NCI-H146 treated with DMSO at 0.1 percent for 48 hours (cell line): ENCODE results near the gene TRPV2.
"Not testable (repeated sequence)": the region's sequence is repeated elsewhere in the genome, so short reads cannot be mapped to it uniquely, and the experiment has no call there.

Experiments
- DNase-seq: peaks from one replicate; lab custom pipeline; 2025; ENCODE audit not compliant: unreplicated experiment; lab: John Stamatoyannopoulos, UW

Gene TRPV2

GRCh38 chr17:16435925-16436886, 20.8 kb downstream of the TRPV2 start:
- DNase-seq: no peak

GRCh38 chr17:16437083-16437482, 21.7 kb downstream of the TRPV2 start:
- DNase-seq: no peak

- no peak for DNase-seq
Measured at GRCh38 chr17:16438173-16438556, 22.8 kb downstream of the TRPV2 start.

- DNase-seq: peak; percentile 98
Measured at GRCh38 chr17:16438557-16439302, 23.4 kb downstream of the TRPV2 start.

GRCh38 chr17:16439303-16439791, 24.0 kb downstream of the TRPV2 start:
- DNase-seq: no peak

- DNase-seq: no peak
Measured at GRCh38 chr17:16439811-16440351, 24.5 kb downstream of the TRPV2 start.

GRCh38 chr17:16440354-16440753, 25.0 kb downstream of the TRPV2 start:
- not testable (repeated sequence) for DNase-seq

DNA sequence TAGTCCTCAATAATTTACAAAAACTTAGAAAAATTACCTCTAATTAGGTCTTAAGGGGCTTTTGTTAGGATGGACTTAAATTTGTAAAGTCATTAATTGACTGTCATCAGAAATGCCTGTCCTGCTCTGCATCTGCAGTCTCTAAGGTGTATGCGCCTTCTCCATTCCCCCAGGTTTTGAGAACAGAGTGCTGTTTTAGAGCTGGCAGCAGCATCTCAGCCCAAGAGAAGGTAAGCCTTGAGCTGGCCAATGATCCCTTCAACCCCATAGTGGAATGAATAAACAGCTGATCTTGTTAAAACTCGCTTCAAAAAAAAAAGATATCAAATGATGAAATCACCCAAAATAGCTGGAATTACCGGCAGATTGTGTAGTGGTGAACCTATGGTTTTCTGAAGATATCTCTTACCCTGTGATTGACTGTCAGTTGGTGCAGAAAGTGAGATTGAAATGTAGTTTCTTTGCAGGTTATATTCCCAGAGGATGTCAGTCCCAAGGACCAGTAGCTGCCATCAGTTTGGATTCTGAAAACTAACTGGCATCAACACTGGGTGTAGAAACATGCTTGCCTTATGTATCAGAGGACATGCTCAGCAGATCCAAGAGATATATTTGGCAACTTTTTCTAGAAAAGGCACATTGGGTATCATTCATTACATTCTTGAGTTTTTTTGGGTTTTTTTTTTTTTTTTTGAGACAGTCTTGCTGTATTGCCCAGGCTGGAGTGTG, 25.7 kb downstream of the TRPV2 start:
- no peak for DNase-seq

DNA sequence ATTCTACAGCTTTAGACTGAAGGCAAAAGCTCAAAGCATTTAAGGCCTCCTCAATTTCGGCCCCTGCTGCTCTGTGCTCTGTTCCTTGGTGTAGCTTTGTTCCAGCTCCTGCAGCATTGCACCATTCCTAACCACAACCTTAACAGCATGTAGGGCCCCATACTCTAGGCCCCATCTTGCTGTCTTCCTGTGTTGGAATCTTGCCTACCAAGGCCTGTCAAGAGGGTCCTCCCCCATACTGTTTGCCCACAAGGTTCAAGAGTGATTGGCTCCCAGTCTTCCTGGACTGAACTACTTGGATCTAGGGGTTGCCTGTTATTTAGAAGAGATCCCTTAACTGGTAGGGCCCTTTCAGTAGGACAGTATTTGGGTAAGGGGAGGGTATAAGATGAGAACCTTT, 26.8 kb downstream of the TRPV2 start:
- no peak for DNase-seq

DNA sequence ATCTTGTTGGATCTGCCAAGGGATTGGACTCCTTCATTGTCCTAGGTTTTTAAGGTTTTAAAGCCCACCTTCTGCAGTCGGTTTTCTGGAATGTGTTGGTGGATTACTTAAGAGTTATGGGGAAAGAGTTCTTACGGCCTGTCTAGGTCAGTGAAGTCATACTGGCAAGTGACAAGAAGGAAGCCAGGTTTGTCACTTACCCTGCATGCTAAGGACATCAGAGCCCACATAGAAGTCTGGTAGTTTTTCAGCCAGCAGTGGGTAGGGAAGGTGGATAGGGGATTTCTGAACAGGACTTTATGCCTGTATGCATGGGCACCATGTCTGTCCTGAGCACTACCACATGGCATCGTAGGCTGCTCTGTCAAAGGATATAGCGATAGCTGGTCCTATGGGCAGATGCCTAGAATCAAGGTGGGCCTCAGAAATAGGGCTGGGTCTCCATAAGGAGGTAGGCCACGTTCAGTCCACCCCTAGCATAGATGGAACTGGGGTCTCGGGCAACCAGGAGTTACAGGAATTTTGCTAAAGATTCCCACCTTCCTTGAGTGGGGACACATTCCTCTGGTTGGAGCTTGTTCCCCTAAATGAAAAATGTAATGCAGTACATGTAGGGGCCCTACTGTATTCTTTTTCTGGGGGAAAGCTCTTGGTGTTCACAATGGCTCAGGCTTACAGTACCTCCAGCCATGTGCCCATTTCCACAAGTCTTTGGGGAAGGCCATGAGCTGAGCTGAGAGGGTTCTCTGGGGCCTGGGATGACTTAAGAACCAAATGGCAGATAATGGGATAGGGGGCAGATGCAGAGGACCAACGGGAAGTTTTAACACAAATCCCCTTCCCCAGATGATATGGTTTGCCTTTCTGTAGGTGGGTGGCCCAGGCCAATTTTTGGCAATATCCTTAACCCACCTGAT, 27.5 kb downstream of the TRPV2 start:
- no peak for DNase-seq

DNA sequence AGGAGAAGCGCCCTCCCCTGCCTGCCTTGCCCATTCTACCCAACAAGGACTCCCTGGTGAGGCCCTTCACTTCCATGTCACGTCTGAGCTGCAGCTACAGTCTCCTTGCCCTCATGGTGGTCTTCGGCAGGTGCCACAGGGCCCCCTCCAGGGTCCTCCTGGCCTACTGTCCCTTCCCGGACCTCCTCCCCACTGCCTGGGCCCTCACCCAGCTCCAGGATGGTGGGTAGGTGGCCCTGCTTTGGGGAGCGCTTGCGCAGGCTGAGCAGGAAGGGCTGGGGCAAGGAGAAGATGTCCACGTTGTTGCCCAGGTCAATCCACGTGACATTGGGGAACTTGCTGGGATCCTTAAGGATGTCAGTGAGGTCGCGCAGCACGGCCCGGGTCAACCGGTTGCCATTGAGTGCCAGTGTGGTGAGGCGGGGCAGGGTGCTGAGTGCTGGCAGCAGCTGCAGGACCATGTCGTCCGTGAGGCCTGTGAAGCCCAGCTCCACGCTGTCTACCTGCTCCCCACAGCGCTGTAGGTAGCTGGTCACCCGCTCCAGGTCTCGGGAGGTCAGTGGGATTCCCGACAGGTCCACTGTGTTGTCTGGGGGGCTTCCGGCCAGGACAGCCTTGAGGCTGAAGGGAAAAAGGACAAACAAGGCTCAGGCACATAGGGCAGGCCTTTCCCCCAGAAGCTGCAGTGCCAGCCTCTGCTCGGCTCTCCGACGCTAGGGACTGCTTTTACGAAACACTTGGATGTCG, 28.3 kb downstream of the TRPV2 start:
- no peak for DNase-seq

DNA sequence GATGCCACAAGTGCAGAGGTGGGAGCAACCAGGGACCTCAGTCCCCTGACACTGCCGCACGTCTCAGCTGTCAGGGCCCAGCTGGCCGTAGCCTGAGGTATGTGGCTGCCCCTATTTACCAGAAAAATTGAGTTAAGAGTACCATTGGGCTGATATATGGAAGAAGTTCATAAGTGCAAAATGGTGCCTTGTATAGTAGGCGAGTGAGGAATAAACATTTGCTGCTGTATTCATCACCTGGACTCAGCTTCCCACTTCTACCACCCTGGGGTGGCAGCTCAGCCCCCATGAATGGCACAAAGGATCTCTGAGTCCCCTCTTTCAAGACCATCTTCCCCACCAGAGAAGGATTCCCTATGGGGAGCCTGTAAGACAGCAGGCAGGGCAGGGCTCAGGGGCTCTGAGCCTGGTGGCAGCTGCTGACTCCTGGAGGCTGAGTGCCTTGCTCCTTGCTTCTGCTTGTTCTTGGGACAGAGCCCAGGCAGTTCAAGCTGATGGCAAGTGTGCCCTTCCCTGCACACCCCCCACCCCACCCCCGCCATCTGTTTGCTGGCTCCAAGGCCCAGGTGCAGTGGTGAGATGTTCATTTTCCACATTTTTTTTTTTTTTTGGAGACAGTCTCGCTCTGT, 29.0 kb downstream of the TRPV2 start:
- DNase-seq: no peak

GRCh38 chr17:16446338-16446983, 31.1 kb downstream of the TRPV2 start:
- no peak for DNase-seq

- DNase-seq: no peak
Measured at GRCh38 chr17:16447676-16448075, 32.3 kb downstream of the TRPV2 start.

DNA sequence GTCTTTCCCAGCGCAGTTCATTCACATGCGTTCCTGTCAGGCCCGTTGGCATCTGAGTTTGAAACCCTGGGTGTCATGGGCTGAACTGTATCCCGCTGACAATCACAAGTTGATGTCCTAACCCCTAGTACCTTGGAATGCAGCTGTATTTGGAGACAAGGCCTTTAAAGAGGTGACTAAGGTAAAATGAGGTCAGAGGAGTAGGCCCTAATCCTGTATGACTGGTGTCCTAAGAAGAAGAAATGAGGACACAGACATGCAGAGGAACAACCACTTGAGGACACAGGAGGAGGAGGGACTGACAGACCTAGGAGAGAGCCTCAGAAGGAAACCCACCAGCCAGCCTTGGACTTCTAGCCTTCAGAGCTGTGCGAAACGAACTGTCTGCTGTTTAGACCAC, 33.1 kb downstream of the TRPV2 start:
- no peak for DNase-seq

DNA sequence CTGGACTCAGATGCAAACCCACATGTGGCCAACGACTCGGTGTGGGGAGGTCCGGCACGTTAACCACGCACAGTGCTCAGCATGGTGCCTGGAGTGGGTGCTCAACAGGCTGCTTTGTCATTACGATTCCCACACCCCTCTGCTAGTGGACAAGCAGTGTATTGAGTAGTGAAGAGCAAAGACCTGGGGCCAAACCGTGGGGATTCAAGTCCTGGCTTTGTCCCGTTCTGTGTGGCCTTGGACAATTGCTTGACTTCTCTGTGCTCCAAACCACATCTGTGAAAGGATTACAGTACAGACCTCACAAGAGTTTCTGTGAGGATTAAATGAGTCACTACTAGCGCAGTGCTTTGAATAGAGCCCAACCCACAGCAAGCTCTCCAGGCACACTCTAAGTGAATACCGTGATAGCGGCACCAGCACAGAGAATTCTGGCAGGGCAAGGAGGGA, 33.8 kb downstream of the TRPV2 start:
- no peak for DNase-seq

DNA sequence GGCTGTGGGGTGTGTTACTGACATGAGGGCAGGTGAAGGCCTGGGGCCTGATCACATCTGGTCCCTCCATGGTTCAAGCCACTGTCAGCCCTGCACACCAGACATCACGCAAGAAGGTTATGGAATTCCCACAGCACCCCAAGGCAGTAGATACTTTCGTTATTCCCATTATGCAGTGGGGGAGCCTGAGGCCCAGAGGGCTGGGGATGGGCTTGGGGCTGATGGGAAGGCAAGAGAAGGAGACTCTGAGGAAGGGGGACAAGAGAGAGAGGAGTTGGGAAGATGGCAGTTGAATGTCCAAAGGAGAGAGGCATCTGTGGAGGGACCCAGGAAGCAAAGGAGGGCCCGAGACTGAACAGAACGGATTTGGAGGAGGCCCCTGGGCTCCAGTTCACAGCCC, 34.7 kb downstream of the TRPV2 start:
- no peak for DNase-seq

DNA sequence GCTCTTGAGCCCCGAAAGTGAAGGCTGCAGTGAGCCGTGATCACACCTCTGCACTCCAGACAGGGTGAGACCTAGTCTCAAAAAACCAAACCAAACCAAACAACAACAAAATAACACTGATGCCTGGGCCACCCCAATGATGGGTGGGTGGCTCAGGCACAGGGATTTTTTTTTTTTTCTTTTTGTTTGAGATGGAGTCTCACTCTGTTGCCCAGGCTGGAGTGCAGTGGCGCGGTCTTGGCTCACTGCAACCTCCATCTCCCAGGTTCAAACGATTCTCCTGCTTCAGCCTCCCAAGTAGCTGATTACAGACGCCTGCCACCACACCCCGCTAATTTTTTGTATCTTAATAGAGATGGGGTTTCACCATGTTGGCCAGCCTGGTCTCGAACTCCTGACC, 36.9 kb downstream of the TRPV2 start:
- not testable (repeated sequence) for DNase-seq
